Measurements from ENCODE around the gene CACUL1.

Gene CACUL1

GRCh38 chr10:118698421-118698820 lies 56.3 kb downstream of the CACUL1 start:
- in situ Hi-C loops (cut with MboI; ENCODE audit: low sequenced_read_pairs, unreplicated experiment) = no loop called here
- no peak for TF ChIP-seq CTCF (IDR thresholded peaks at IDR 0.05; ENCODE audit: borderline replicate concordance, control extremely low read depth, extremely low read depth, insufficient read depth, missing control alignments)
- peak; percentile 43 for DNase-seq (ENCODE audit: low spot score)

GRCh38 chr10:118694848-118695247 lies 59.9 kb downstream of the CACUL1 start:
- in situ Hi-C loops (cut with MboI; ENCODE audit: low sequenced_read_pairs, unreplicated experiment) = no loop called here
- DNase-seq (ENCODE audit: low spot score) = no peak
- TF ChIP-seq CTCF (IDR thresholded peaks at IDR 0.05; ENCODE audit: borderline replicate concordance, control extremely low read depth, extremely low read depth, insufficient read depth, missing control alignments) = no peak

GRCh38 chr10:118692872-118693271 lies 61.9 kb downstream of the CACUL1 start:
- no peak for TF ChIP-seq CTCF (IDR thresholded peaks at IDR 0.05; ENCODE audit: borderline replicate concordance, control extremely low read depth, extremely low read depth, insufficient read depth, missing control alignments)
- in situ Hi-C loops (cut with MboI; ENCODE audit: low sequenced_read_pairs, unreplicated experiment) = no loop called here
- DNase-seq (ENCODE audit: low spot score) = no peak

DNA sequence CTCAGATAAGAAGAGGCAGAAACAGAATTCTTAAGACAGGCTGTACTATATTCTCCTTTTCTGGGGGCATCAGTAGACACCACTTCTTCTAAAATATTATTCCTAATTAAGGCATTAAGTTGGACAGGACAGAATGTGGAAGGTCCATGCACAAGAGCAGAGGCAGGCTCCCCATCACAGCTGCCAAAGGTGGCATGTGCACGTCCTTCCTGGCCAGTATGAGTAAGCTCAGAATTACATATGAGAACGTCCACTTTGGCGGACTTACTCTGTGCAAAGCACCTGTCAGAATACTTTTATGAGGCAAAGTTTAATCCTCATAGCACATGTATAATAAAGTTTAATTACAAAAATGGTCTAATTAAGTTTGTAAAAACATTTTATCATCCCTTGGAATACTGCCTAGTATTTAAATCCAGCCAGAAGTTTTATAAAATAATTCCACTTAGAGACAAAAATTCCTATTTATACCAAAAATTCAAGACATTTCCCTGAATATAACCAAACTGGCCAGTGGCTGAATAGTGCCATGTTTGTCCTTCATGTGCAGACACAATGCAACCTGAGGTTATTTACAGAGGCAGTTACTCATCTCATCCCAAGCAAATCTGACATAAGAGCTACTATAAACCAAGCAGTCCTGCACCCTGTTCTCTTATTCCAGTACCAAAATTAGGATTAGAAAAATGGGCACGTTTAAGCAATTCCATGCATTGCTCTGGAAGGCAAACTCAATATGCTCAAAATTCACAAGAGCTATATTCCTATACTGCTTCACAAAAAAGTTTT lies 65.5 kb downstream of the CACUL1 start:
- DNase-seq (ENCODE audit: low spot score) = no peak
- no peak for TF ChIP-seq CTCF (IDR thresholded peaks at IDR 0.05; ENCODE audit: borderline replicate concordance, control extremely low read depth, extremely low read depth, insufficient read depth, missing control alignments)
- in situ Hi-C loops (cut with MboI; ENCODE audit: low sequenced_read_pairs, unreplicated experiment) = no loop called here

GRCh38 chr10:118687472-118687871 lies 67.3 kb downstream of the CACUL1 start:
- DNase-seq (ENCODE audit: low spot score) = no peak
- no peak for TF ChIP-seq CTCF (IDR thresholded peaks at IDR 0.05; ENCODE audit: borderline replicate concordance, control extremely low read depth, extremely low read depth, insufficient read depth, missing control alignments)
- in situ Hi-C loops (cut with MboI; ENCODE audit: low sequenced_read_pairs, unreplicated experiment) = no loop called here

DNA sequence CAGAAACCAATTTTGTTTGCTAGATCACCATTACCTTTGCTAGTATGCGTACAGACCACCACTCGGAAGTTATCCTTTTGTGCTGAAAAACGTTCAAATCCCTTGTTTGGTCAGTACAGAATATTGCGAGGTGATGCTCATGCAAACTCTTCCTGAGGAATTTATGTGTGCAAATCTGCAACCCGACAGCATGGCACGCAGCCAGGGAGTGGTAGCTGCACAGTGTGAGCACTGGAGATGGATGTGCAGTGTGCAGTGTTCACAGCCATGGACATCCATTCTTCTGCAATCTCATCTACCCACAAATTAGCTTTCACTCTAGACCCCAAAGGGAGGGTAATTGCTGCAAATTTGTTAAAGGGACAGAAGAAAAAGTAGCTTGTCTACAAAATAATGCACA lies 72.2 kb downstream of the CACUL1 start:
- in situ Hi-C loops (cut with MboI; ENCODE audit: low sequenced_read_pairs, unreplicated experiment) = no loop called here
- no peak for TF ChIP-seq CTCF (IDR thresholded peaks at IDR 0.05; ENCODE audit: borderline replicate concordance, control extremely low read depth, extremely low read depth, insufficient read depth, missing control alignments)
- DNase-seq (ENCODE audit: low spot score) = no peak

Data from GM13976 (cell line).